H1 (cell line): Measurements from ENCODE around the gene BAIAP2L2. TPM values are rescaled to one million over a fixed set of nuclear protein-coding genes. Genes with fewer than 3 reads are reported as not detected.

Experiments
- CTCF ChIA-PET: fragments of 300-600 bp; sonication (Branson Sonifier 250); formaldehyde crosslinking; loops from one replicate; lab custom pipeline; 2021; ENCODE audit not compliant: partially characterized antibody; lab: Charles Lee
- POLR2A ChIA-PET: fragments of 300-600 bp; sonication (Branson Sonifier 250); formaldehyde crosslinking; loops from one replicate; lab custom pipeline; 2021; ENCODE audit warnings: inconsistent platforms; ENCODE audit not compliant: partially characterized antibody; lab: Charles Lee
- DNase-seq, 2 experiments: peaks; one replicate each; pipeline versions ENCODE4 v3.0.0 to v3.0.0-alpha.2; 2010 to 2022; ENCODE audit warnings: low spot score in 2 of 2, low read depth in 1 of 2, mixed read lengths in 1 of 2
- FAIRE-seq: peaks from 2 replicates; lab custom pipeline; 2011; peaks lifted over from hg19 to GRCh38; lab: Jason Lieb, UNC
- H2AFZ ChIP-seq: 2 replicates; pipeline ENCODE4 v1.8.1; 2012; ENCODE audit warnings: low read length, inconsistent platforms
- H2AK5ac ChIP-seq: 2 replicates; pipeline ENCODE4 v1.6.1; 2013; ENCODE audit warnings: low read depth, low read length
- H2BK120ac ChIP-seq: replicated peaks from 2 replicates; pipeline ENCODE3; 2013; ENCODE audit warnings: low read depth, low read length, inconsistent platforms
- H2BK12ac ChIP-seq: 2 replicates; pipeline ENCODE4 v1.6.1; 2013; ENCODE audit warnings: low read depth, low read length
- H2BK15ac ChIP-seq: 2 replicates; pipeline ENCODE4 v1.6.1; 2013; ENCODE audit warnings: low read length
- H2BK20ac ChIP-seq: 2 replicates; pipeline ENCODE4 v1.6.1; 2013; ENCODE audit warnings: low read length
- H2BK5ac ChIP-seq: 2 replicates; pipeline ENCODE4 v1.6.1; 2013; ENCODE audit warnings: low read depth, low read length
- H3K14ac ChIP-seq: 2 replicates; pipeline ENCODE4 v1.6.1; 2013; ENCODE audit warnings: inconsistent platforms; ENCODE audit not compliant: insufficient read length
- H3K18ac ChIP-seq: 2 replicates; pipeline ENCODE4 v1.6.1; 2013; ENCODE audit warnings: low read length; ENCODE audit errors: extremely low read depth
- H3K23ac ChIP-seq: 2 replicates; pipeline ENCODE4 v1.6.1; 2013; ENCODE audit warnings: inconsistent platforms; ENCODE audit not compliant: insufficient read length
- H3K23me2 ChIP-seq: 2 replicates; pipeline ENCODE4 v1.6.1; 2013; ENCODE audit warnings: low read depth, low read length
- H3K27ac ChIP-seq: 2 replicates; pipeline ENCODE4 v1.6.1; 2011; ENCODE audit warnings: low read depth, low read length, inconsistent platforms
- H3K27me3 ChIP-seq, 4 experiments: replicated peaks in 1 of 4; 1 replicate in 1 of 4; 2 replicates in 3 of 4; pipeline versions ENCODE4 v1.6.1 to v1.8.1; 2011 to 2013; ENCODE audit warnings: low read length in 3 of 4, mild to moderate bottlenecking in 3 of 4, inconsistent platforms in 2 of 4, mixed read lengths in 2 of 4, moderate library complexity in 1 of 4; ENCODE audit not compliant: control insufficient read depth in 3 of 4, insufficient read depth in 3 of 4; ENCODE audit errors: extremely low read depth in 1 of 4
- H3K36me3 ChIP-seq, 4 experiments: 2 replicates each; pipeline versions ENCODE4 v1.6.1 to v1.8.1; 2011 to 2013; ENCODE audit warnings: mild to moderate bottlenecking in 4 of 4, low read length in 3 of 4, moderate library complexity in 2 of 4, control low read depth in 1 of 4, inconsistent platforms in 1 of 4; ENCODE audit not compliant: insufficient read depth in 4 of 4, control insufficient read depth in 2 of 4
- H3K4ac ChIP-seq: replicated peaks from 2 replicates; pipeline ENCODE3; 2013; ENCODE audit warnings: low read length, low read depth, mixed read lengths, inconsistent platforms; ENCODE audit not compliant: insufficient read length
- H3K4me1 ChIP-seq, 4 experiments: replicated peaks in 1 of 4; 1 replicate in 1 of 4; 2 replicates in 3 of 4; pipeline versions ENCODE4 v1.6.1 to v1.8.1; 2011 to 2013; ENCODE audit warnings: low read length in 3 of 4, inconsistent platforms in 2 of 4, mixed read lengths in 1 of 4; ENCODE audit not compliant: insufficient read depth in 4 of 4, control insufficient read depth in 3 of 4
- H3K4me2 ChIP-seq, 2 experiments: 2 replicates each; pipeline versions ENCODE4 v1.6.1 to v1.8.1; 2011 to 2013; ENCODE audit warnings: low read depth in 2 of 2, low read length in 2 of 2, control low read depth in 1 of 2, inconsistent platforms in 1 of 2, mild to moderate bottlenecking in 1 of 2; ENCODE audit not compliant: insufficient read depth in 1 of 2
- H3K4me3 ChIP-seq, 4 experiments: fragments of 200-600, 300-600 bp in 1 of 4; sonication (generic), shearing (Covaris generic), sonication (Bioruptor Twin) in 1 of 4; 2 replicates each; pipeline versions ENCODE4 v1.5.1 to v1.8.1; 2011 to 2016; ENCODE audit warnings: low read length in 4 of 4, low read depth in 3 of 4, control low read depth in 2 of 4, inconsistent platforms in 2 of 4, mild to moderate bottlenecking in 2 of 4, mixed read lengths in 1 of 4, moderate library complexity in 1 of 4; ENCODE audit not compliant: insufficient read depth in 2 of 4; ENCODE audit errors: extremely low read depth in 1 of 4
- H3K56ac ChIP-seq: replicated peaks from 2 replicates; pipeline ENCODE3; 2013; ENCODE audit warnings: low read depth, mild to moderate bottlenecking, mixed read lengths, low read length, inconsistent platforms; ENCODE audit not compliant: insufficient read length
- H3K79me1 ChIP-seq: 2 replicates; pipeline ENCODE4 v1.6.1; 2013; ENCODE audit warnings: low read depth, low read length, control low read depth
- H3K79me2 ChIP-seq, 2 experiments: 2 replicates each; pipeline versions ENCODE4 v1.6.1 to v1.8.1; 2012 to 2013; ENCODE audit warnings: low read length in 2 of 2, mild to moderate bottlenecking in 2 of 2, inconsistent platforms in 1 of 2; ENCODE audit not compliant: insufficient read depth in 2 of 2, control insufficient read depth in 1 of 2
- H3K9ac ChIP-seq, 4 experiments: replicated peaks in 1 of 4; 1 replicate in 1 of 4; 2 replicates in 3 of 4; pipeline versions ENCODE4 v1.6.1 to v1.8.1; 2011 to 2013; ENCODE audit warnings: low read depth in 3 of 4, low read length in 3 of 4, control low read depth in 2 of 4, mild to moderate bottlenecking in 2 of 4, moderate library complexity in 2 of 4, inconsistent platforms in 1 of 4; ENCODE audit errors: extremely low read depth in 1 of 4
- H3K9me3 ChIP-seq, 2 experiments: 2 replicates each; pipeline versions ENCODE4 v1.6.1 to v1.8.1; 2012 to 2013; ENCODE audit warnings: mild to moderate bottlenecking in 2 of 2, moderate library complexity in 2 of 2, control low read depth in 1 of 2, inconsistent platforms in 1 of 2, low read depth in 1 of 2, low read length in 1 of 2, mixed read lengths in 1 of 2; ENCODE audit not compliant: insufficient read depth in 2 of 2
- H4K20me1 ChIP-seq, 2 experiments: replicated peaks in 1 of 2; 2 replicates each; pipeline versions ENCODE3 to v1.8.1; 2011 to 2013; ENCODE audit warnings: inconsistent platforms in 2 of 2, low read length in 2 of 2, mild to moderate bottlenecking in 1 of 2; ENCODE audit not compliant: insufficient read depth in 2 of 2, control insufficient read depth in 1 of 2
- H4K5ac ChIP-seq: 2 replicates; pipeline ENCODE4 v1.6.1; 2013; ENCODE audit warnings: low read length, low read depth, mixed read lengths, inconsistent platforms; ENCODE audit not compliant: insufficient read length
- H4K8ac ChIP-seq: 2 replicates; pipeline ENCODE4 v1.8.0; 2013; ENCODE audit warnings: mild to moderate bottlenecking, moderate library complexity, low read length, inconsistent platforms; ENCODE audit not compliant: insufficient read depth; ENCODE audit errors: extremely low read depth
- H4K91ac ChIP-seq: replicated peaks from 2 replicates; pipeline ENCODE3; 2013; ENCODE audit warnings: low read length, mixed read lengths, inconsistent platforms; ENCODE audit not compliant: insufficient read length
- FOSL1 ChIP-seq: IDR thresholded peaks from 2 replicates; pipeline ENCODE4 v1.6.1; 2011; ENCODE audit warnings: mild to moderate bottlenecking, low read depth, low read length, moderate library complexity; ENCODE audit not compliant: insufficient read depth
- KDM1A ChIP-seq: fragments of 200-600, 300-600 bp; sonication (generic); IDR thresholded peaks from 2 replicates; pipeline ENCODE4 v1.7.1; 2016; ENCODE audit warnings: mild to moderate bottlenecking, low read length, borderline replicate concordance
- TAF7 ChIP-seq: optimal IDR thresholded peaks from 2 replicates; pipeline ENCODE3; 2011; ENCODE audit warnings: low read depth, mild to moderate bottlenecking, inconsistent platforms, low read length, moderate library complexity, borderline replicate concordance
- WGBS, 2 experiments: shearing (Covaris generic) in 1 of 2; methylation state at CpG; one replicate each; pipeline versions ENCODE4 v1.1.6 to v1.1.7; 2013 to 2015; ENCODE audit warnings: low lambda C conversion rate in 2 of 2, mixed read lengths in 2 of 2, inconsistent platforms in 1 of 2, low coverage in 1 of 2, missing lambda C conversion rate in 1 of 2; ENCODE audit not compliant: insufficient replicate concordance in 2 of 2, insufficient coverage in 1 of 2, insufficient read length in 1 of 2; ENCODE audit errors: extremely low coverage in 1 of 2, missing lambda C conversion rate in 1 of 2; 5-methylcytosine and 5-hydroxymethylcytosine counted together
- polyA plus RNA-seq, 7 experiments: library from polyadenylated mRNA; depleted of rRNA in 3 of 7; stranded (reverse) in 5 of 7; unstranded in 2 of 7; fragments of >200 nt in 5 of 7; fragments of 200-250 nt in 2 of 7; gene quantifications; 1 replicate in 5 of 7; 2 replicates in 1 of 7; 4 replicates in 1 of 7; pipeline versions ENCODE4 v1.2.1 to v1.2.3, GENCODE V29; 2011 to 2013; ENCODE audit warnings: missing spikeins in 2 of 7, mixed read lengths in 2 of 7
- total RNA-seq: library from RNA; stranded (reverse); fragmentation: NEBNext Ultra II Directional; extraction: Animal tissue kit (Norgen Biotek cat#: 25700); gene quantifications from 2 replicates; pipeline ENCODE4 v1.2.1, GENCODE V29; 2021
- TF ChIP-seq, protein P1 (sequence below): IDR thresholded peaks from 2 replicates; pipeline ENCODE4 v1.6.1; 2012; ENCODE audit warnings: low read length, inconsistent platforms

The BAIAP2L2 gene
- total and polyA plus RNA-seq, 2 of the 8 experiments (the other 6 are each of a cell fraction or from before 2014, with no cell fraction given): 5.4 to 10.0 TPM

DNA sequence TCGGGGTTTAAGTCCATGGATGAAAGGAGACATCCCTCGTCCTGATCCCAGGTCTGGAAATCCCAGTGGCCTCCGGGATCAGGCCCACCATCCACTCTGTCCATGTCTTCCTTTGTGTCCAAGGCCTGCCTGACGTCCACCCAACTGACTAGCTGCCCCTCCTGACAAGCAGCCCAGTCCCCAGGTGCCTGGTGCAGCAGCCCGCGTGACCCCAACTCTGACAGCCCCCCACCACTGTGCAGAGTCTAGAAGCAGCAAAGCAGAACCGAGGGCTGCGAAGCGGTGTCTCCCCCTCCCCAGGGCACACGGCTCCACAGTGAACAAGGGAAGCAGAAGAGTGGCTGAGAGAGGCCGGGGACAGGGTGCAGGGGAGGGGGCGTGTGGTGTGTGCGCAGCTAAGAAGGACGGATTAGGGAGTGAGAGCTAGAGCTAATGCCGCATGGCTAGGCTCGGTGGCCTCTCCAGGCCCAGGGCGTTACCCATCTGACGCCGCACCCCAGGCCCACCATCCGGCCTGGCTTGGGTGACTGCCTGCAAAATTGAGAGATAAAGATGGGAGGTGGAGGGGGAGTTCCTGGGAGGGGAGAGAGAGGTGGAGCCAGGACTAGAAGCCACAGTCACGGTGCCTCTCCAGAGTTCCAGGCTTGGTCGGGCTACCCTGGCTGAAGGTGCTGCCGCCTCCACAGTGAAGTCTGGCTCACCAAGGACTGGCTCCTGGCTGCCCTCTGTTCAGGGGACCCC, 16.6 kb upstream of the BAIAP2L2 start:
- Histone ChIP-seq H2BK12ac (no peak overlapping the region), H3K4me2 (no peak overlapping the region), H3K4me1 (no peaks in the 10 kb centered on the region), H3K27ac (no peak overlapping the region), H3K4ac (no peak overlapping the region), H3K27me3 (no peaks in the 10 kb centered on the region), H3K79me2 (no peaks in the 10 kb centered on the region), H3K9me3 (no peaks in the 10 kb centered on the region), H2BK15ac (no peak overlapping the region), H4K91ac (no peak overlapping the region), H3K23me2 (no peaks in the 10 kb centered on the region), H3K4me3 (no peak overlapping the region), H2AFZ (no peak overlapping the region), H2BK20ac (no peak overlapping the region), H2BK5ac (no peak overlapping the region), H4K8ac (peak overlapping the region; percentile 46; the same call in 1 of the 2 replicates), H3K79me1 (no peaks in the 10 kb centered on the region; the same call in 1 of the 2 replicates), H3K14ac (no peak overlapping the region), H4K5ac (no peak overlapping the region), H3K18ac (no peak overlapping the region), H3K9ac (no peak overlapping the region), H3K36me3 (no peaks in the 10 kb centered on the region), H2BK120ac (no peak overlapping the region), H2AK5ac (no peak overlapping the region), H3K23ac (no peak overlapping the region), H4K20me1 (peaks cover 0 to 4% of the 10 kb centered on the region in 2 experiments), H3K56ac (no peak overlapping the region)
- POLR2A ChIA-PET: no interaction called here
- no peak for FAIRE-seq
- WGBS, 2 experiments: 92% methylated on average over 22 of the region's 23 CpGs; no CpG with 5 or more reads in 1 of the 2 experiments
- DNase-seq: no peak
- TF ChIP-seq TAF7 (no peak), KDM1A (no peak), FOSL1 (no peak)
- TF ChIP-seq, protein P1, sequence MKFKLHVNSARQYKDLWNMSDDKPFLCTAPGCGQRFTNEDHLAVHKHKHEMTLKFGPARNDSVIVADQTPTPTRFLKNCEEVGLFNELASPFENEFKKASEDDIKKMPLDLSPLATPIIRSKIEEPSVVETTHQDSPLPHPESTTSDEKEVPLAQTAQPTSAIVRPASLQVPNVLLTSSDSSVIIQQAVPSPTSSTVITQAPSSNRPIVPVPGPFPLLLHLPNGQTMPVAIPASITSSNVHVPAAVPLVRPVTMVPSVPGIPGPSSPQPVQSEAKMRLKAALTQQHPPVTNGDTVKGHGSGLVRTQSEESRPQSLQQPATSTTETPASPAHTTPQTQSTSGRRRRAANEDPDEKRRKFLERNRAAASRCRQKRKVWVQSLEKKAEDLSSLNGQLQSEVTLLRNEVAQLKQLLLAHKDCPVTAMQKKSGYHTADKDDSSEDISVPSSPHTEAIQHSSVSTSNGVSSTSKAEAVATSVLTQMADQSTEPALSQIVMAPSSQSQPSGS: no peak
- CTCF ChIA-PET: interaction anchor here (1.3 to 8.4 kb wide), 3 partner anchors 14 to 58 kb away, joined by 3 to 93 read pairs (median 84); partner anchors contain the start of gene BAIAP2L2
